Mammary epithelial cell (primary cell): Measurements from ENCODE around the gene ICAM1.
A peak's percentile ranks its signal among the peaks of the same experiment; 100 is the strongest.

ENCODE experiments used
- CTCF ChIP-seq, 2 donors: IDR thresholded peaks in 1 of 2; conservative IDR thresholded peaks in 1 of 2; 2 replicates each; pipeline ENCODE4 v1.5.1; 2011 to 2012; ENCODE audit warnings: inconsistent platforms in 2 of 2, low read length in 2 of 2, mild to moderate bottlenecking in 2 of 2, control low read depth in 1 of 2, low read depth in 1 of 2; ENCODE audit not compliant: insufficient read depth in 1 of 2; ENCODE audit errors: extremely low read depth in 1 of 2
- EZH2 ChIP-seq: IDR thresholded peaks from 2 replicates; pipeline ENCODE4 v1.6.1; 2012; ENCODE audit warnings: low read length, inconsistent platforms, borderline replicate concordance

- TF ChIP-seq CTCF (conservative IDR thresholded peaks at IDR 0.05 in 1 of 2, IDR thresholded peaks at IDR 0.05 in 1 of 2; ENCODE audit: extremely low read depth in 1 of 2, insufficient read depth in 1 of 2, low read depth in 1 of 2, low read length in 2 of 2) (peak; percentile 72 to 77), EZH2 (no peak)
These were observed 11.6 kb upstream of the ICAM1 start for GRCh38 chr19:10259162-10259905.
